NCI-H1436 (cell line): Measurements from ENCODE around the gene IFNL2.
"Not testable (repeated sequence)": the region's sequence is repeated elsewhere in the genome, so short reads cannot be mapped to it uniquely, and the experiment has no call there.

Source experiments
- DNase-seq: peaks from one replicate; lab custom pipeline; 2025; lab: John Stamatoyannopoulos, UW

IFNL2 gene

DNA sequence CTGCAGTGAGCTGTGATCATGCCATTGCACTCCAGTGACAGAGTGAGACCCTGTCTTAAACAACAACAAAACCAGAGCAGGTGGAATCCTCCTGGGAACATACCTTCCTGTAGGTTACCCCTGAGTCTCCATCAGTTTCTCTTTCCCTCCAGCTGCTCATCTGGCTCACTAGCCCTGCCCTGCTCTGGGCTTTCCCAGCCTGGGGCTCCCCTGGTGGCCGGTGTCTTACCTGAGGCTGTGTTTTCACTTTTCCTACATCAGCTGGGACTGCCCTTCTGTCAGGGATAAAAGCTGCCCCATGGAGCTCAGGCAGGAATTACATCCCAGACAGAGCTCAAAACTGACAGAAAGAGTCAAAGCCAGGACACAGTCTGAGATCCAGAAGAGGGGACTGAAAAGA is at the start of gene IFNL2:
IFNL2 (plus strand) TSS at position 312 of the 400 bp plus-strand sequence. CDS start 173 bp downstream, outside the sequence.
- DNase-seq = not testable (repeated sequence)

DNA sequence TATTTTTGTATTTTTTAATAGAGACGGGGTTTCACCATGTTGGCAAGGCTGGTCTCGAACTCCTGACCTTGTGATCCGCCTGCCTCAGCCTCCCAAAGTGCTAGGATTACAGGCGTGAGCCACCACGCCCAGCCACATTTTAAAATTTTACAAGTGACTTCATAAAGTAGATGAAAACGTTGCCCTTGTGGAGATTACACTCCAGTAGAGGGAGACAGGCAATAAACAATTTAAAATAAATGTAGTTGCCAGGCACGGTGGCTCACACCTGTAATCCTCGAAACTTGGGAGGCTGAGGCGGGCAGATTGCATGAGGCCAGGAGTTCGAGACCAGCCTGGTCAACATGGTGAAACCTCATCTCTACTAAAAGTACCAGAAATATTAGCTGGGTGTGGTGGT is 49.1 kb upstream of the IFNL2 start:
- not testable (repeated sequence) for DNase-seq

DNA sequence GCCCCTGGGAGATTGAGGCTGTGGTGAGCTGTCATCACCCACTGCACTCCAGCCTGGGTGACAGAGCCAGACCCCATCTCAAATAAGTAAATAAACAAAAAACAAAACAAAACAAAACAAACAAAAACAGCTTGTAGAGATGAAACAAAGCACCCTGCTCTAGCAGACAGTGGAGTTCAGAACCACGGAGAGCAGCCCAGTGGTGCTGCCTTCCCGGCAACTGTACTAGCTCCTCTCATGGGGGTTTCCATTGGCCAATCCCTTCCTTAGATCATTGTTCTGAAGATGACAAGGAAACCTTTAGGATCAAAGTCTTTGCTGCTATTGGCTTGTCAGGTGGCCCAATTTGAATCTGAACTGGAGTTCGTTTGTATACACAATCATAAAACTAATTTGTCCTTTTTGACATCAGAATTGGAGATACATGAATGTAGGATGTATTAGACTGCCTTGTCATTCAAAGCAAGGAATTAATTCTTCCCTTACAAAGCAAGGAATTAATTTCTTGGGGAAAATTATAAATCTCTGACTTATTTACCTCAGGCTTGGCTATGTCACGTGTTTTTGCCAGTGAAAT is 44.4 kb upstream of the IFNL2 start:
- DNase-seq = no peak

DNA sequence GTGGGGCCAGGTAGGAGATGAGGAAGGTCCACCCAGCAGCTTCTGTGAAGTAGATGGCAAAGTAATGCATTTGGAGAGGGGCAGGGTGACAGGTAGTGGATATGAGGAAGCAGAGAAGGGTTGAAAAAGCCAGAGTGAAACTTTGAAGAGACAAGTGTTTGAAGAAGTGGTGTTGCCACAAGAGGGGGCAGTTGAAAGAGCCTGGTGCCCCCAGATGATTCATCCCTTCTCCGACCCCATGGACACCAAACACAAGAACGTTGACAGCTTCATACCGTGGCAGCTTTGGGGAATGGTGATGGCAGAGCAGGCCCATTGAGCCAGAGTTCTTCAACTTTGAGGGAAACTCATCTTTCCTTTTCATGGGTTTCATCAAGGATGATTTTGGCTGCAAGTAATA is 43.3 kb upstream of the IFNL2 start:
- no peak for DNase-seq

DNA sequence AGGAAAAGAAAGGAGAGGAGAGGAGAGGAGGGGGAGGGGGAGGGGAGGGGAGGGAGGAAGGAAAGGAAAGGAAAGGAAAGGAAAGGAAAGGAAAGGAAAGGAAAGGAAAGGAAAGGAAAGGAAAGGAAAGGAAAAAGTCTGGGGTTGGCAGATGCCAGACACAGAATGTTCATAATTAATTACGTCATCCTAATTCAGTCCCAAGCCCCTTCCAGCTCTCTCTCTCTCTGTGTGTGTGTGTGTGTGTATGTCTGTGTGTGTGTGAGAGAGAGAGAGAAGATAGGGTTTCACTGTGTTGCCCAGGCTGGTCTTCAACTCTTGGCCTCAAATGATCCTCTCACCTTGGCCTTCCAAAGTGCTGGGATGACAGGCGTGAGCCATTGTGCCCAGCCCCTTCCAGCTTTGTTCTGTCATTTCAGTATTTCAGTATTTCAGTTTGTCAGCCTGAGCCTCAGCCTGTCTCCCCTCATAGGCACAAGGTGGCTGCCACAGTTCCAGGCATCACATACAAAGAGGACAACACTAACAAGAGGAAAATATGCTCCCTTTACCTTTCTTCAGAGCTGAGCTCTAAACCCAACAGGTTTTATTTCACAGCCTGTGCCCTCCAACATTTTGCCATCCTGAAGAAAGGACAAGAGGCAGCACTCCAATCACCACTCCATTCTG is 38.0 kb upstream of the IFNL2 start:
- no peak for DNase-seq

DNA sequence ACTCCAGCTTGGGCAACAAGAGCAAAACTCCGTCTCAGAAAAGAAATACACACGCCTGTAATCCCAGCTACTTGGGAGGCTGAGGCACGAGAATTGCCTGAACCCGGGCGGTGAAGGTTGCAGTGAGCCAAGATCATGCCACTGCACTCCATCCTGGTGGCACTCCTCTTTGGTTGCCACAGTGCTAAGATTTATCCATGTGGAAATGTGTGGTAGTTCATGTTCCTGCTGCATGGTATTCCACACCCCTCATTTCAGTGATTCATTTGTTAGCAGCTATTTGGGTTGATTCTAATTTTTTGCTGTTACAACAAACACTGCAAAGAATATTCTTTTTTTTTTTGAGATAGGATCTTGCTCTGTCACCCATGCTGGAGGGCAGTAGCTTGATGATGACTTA is 35.5 kb upstream of the IFNL2 start:
- DNase-seq = no peak

DNA sequence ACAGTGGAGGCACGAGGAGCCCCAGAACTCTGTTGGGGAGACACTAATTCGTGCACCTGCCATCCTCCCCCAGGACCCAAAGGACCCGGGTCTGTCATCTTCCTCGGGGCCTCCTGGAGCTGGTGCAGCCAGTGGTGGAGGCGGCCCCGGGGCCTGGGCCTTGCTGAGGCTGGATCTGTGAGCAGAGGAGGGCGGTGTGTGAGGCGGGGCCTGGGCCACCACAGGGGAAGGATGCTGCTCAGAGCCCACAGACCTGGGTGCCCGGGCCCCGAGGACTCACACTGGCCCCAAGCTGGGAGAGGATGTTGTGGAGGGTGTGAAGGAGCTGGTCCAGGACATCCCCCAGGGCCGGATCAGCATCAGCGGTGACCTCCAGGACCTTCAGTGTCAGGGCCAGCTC is 31.7 kb upstream of the IFNL2 start:
- DNase-seq = no peak

DNA sequence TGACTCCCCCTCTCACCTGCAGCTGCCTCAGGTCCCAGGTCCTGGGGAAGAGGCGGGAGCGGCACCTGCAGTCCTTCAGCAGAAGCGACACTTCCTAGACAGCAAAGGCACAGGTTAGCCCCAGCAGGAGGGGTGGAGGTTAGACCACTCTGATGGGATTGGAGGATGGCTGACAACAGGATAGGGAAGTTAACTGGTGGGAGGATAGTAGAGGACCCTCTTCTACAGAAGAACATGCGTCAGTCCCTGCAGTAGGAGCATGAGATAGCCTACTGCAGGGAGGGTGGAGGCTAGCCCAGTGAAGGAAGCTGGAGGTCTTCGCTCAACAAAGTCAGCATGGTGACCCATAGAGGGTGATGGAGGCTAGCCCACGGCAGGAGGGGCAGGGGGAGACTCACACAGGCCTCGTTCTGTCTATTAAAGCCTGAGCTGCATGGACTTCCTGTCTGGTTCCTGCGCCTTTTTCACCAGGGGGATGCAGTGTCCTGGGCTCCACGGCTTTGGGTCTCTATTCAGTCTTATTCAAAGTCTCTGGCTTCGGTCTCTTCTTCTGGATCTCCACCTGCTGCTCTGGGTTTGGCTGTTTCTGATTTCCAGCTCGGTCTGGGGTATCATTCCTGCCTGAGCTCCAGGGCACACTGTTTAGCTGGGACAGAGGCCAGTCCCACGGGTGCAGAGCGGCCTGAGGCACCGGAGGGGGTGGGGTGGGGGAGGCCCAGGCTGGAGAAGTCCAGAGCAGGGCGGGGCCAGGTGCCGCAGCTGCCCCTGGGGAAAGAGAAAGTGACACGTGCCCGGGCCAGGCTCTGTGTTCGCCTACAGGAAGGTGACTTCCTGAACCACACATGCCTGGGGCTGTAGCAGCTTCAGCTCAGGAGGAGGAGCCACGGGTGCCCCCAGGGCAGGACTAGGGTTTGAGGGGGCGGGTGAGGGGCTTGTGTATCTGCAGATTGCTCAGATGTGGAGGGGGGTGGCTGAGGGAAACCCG is 30.7 kb upstream of the IFNL2 start:
- no peak for DNase-seq

DNA sequence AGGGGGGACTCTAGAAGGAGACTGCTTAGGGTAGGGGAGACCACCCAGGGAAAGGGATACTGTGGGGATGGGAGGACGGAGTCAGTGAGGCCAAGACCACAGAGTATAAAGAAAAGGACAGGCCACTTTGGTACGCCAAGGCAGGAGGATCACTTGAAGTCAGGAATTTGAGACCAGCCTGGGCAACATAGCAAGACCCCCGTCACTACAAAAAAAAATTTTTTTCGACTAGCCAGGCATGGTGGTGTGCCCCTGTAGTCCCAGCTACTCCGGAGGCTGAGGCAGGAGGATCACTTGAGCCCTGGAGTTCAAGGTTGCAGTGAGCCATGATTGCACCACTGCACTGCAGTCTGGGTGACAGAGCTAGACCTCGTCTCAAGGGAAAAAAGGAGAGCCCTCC is 30.0 kb upstream of the IFNL2 start:
- no peak for DNase-seq

DNA sequence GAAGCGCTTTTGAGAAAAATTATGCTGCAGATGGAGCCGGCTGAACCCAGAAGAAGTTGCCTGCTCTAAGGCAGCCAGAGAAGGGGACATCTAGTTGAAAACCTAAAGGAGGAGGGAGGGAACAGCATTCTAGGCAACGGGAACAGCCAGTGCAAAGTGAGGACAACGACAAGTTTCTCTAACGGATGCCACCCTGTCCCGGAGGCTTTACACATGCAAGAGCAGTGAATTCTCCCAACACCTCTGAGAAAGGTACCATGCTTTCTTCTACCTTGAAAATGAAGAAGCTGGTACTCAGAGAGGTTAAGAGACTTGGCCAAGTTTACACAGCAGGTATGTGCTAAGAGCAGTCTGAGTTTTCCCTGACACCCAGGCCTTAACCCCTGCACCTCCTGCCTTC is 29.3 kb upstream of the IFNL2 start:
- DNase-seq = no peak

DNA sequence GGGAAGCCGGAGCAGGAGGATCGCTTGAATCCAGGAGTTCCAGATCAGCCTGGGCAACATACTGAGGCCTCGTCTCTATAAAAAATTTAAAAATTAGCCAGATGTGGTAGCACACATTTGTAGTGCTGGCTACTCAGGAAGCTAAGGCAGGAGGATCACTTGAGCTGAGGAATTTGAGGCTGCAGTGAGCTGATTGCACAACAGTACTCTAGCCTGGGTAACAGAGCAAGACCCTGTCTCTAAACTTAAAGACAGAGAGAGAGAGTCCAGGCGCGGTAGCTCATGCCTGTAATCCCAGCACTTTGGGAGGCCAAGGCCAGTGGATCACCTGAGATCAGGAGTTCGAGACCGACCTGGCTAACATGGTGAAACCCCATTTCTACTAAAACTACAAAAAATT is 27.8 kb upstream of the IFNL2 start:
- no peak for DNase-seq

DNA sequence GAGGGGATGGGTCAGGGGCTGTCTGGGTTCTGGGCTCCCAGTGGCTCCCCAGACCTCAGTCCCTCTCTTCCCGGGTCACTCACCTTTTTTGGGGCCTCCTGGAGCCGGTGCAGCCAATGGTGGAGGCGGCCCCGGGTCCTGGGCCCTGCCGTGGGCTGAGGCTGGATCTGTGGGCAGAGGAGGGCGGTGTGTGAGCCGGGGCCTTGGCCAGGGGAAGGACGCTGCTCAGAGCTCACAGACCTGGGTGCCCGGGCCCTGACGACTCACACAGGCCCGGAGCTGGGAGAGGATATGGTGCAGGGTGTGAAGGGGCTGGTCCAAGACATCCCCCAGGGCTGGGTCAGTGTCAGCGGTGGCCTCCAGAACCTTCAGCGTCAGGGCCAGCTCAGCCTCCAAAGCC is 24.5 kb upstream of the IFNL2 start:
- not testable (repeated sequence) for DNase-seq

DNA sequence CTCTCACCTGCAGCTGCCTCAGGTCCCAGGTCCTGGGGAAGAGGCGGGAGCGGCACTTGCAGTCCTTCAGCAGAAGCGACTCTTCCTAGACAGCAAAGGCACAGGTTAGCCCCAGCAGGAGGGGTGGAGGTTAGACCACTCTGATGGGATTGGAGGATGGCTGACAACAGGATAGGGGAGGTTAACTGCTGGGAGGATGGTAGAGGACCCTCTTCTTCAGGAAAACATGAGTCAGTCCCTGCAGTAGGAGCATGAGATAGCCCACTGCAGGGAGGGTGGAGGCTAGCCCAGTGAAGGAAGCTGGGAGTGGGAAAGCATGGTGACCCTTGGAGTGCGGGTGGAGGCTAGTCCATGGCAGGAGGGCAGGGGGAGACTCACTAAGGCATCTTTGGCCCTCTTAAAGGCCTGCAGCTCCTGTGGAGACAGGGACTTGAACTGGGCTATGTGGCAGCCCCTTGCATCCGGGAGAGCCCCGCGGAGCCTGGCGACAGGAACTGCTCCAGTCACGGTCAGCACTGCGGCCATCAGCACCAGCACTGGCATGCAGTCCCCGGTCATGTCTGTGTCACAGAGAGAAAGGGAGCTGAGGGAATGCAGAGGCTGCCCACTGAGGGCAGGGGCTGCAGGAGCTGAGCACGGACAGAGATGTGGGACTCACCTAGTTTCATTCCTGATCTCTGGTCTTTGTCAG is 23.6 kb upstream of the IFNL2 start, which contains the start of gene IFNL3:
IFNL3 (minus strand) TSS at position 597 of the 691 bp plus-strand sequence; CDS start at position 558, 39 bp downstream.
- not testable (repeated sequence) for DNase-seq

DNA sequence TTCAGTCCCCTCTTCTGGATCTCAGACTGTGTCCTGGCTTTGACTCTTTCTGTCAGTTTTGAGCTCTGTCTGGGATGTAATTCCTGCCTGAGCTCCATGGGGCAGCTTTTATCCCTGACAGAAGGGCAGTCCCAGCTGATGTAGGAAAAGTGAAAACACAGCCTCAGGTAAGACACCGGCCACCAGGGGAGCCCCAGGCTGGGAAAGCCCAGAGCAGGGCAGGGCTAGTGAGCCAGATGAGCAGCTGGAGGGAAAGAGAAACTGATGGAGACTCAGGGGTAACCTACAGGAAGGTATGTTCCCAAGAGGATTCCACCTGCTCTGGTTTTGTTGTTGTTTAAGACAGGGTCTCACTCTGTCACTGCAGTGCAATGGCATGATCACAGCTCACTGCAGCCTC is 23.0 kb upstream of the IFNL2 start:
- not testable (repeated sequence) for DNase-seq

DNA sequence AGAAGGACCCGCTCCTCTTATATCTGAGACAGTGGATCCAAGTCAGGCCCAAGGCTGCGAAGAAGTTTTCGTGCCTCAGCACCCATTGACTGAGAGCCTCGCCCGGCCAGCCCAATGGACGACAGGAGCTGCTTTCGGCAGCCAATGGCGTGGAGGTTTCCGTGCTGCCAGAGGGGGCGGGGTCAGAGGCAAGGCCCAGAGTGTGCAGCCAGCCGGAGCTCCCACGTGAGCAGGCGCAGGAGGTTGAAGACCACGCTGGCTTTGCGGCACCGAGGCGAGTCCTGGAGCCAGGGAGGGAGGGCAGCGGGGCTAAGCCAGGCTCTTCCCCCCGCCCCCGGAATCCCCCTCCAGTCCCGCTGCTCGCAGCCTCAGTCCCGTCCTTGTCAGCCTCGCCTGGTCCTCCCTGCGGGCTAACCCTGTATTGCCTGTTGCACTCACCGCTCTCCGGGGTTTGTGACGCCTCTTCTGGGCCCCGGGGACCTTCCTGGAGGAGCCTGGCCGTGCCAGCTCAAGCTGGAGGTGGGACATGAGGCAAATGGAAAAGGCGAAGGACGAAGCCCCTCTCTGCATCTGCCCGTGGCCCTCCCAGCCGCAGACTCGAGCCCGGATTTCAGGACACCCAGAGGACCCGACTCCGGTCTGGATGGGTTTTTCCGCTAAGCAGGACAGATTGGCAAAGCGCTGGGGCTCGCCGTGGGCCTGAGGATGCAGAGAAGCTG is 21.1 kb upstream of the IFNL2 start:
- DNase-seq = no peak

DNA sequence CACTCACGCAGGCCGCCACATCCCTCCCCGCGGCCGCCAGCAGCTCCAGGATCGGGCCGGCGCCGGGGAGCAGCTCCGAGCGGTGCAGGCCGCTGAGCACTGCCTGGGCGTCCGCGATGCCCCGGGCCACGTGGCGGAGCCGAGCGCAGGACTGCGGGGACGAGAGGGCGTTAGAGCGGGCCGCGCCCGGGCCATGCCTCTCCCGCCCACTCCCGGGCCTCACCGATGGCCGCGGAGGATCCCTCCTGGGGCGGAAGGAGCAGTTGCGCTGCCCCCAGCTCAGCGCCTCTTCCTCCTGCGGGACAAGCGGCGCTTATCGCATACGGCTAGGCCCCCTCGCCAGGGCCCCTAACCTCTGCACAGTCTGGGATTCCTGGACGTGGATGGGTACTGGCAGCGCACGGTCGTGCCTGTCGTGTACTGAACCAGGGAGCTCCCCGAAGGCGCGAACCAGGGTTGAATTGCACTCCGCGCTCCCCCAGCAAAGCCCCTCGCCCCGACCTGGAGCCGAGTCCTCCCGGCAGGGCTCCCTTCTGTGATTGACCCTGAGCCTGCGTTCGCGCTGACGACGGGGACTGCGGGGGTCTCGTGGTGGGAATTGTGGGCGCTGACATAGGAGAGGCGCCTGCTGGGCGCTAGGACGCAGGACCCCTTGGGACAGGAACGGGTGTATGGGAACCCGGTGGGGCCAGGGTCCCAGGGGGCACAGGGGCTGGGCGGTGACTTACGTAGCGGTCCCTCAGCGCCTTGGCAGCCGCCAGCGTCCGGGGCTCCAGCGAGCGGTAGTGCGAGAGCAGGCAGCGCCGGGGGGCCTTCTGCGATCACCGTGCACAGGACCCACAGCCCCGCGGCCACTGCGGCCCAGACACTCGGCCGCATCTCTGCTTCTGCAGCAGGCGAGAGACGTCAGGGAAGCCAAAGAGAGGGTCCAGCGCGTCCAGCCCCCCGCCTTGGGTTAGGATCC is 20.2 kb upstream of the IFNL2 start:
- DNase-seq = no peak

DNA sequence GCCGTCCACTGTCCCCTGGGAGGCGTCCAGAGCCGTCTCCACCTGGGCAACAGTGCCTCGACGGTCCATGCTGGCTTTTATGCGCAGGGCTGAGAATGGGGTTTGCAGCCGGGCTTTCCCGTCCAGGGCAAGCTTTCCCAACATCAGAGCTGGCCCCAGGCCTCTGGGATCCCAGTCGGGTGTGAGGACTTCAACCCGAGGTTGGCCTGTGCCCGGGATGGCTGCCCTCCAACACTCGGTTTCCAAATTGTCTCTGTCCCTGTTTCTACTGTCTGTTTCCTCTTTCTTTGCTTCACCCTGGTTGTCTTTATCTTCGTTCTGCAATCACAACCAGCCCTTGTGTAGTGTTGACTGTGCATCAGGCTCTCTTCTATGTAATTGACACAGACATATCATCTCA is 19.4 kb upstream of the IFNL2 start, which contains the start of gene IFNL4:
IFNL4 (minus strand) TSS at position 51 of the 400 bp plus-strand sequence.
- no peak for DNase-seq

DNA sequence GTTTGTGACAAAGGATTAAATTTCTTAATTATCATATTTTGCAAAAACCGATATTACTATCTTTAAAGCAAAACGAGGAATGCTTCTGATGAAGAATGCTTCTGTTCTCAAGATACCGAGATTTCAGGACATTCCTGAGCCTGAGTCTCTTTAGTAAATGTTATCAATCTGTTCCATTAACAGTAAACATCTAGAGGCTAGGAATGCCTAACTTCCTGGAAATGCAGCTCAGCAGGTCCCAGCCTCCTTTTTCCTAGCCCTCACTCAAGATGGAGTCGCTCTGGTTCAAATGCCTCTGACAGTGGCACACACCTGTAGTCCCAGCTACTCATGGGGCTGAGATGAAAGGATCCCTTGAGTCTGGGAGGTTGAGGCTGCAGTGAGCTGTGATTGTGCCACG is 17.1 kb upstream of the IFNL2 start:
- no peak for DNase-seq

DNA sequence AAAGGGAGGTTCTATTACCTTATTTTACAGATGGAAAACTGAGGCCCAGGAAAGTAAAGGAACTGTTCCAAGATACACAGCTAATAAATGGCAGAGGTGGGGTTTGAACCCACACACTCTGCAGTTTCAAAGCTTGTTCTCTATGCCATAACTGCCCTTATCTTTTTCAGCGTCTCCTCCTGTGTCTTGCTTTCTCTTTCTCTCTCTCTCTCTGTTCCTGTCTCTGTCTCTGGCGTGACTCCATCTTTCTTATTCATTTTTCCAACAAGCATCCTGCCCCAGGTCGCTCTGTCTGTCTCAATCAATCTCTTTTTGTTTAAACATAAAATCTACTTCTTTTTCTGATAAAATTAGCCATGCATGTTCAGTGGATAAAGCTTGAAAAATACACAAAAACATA is 16.4 kb upstream of the IFNL2 start:
- DNase-seq = no peak

DNA sequence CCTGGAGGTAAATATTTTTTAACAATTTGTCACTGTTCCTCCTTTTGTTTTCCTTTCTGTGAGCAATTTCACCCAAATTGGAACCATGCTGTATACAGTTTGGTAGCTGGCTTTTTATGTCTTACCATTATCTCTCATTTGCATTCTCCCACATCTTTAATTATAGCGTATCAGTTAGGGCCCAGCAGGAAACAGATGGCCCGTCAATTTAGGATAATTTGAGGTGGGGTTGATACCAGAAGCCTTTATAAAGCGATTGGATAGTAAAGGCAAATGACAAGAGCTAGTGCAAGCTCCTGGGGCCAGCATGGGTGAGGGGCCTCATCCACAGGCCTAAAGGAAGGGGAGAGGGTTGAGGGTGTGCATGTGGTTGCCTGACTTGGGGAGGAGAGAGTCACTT is 15.7 kb upstream of the IFNL2 start:
- DNase-seq = no peak
